WERI-Rb-1 (cell line): ENCODE measurements around the gene RETREG2.

Experiments used
- DNase-seq: peaks from one replicate; pipeline ENCODE4 v3.0.0-alpha.2; 2020
- H3K27ac ChIP-seq: fragments of 250-450 bp; sonication (Bioruptor Pico); 2 replicates; pipeline ENCODE4 v1.5.1; 2020; ENCODE audit warnings: mild to moderate bottlenecking, moderate library complexity
- H3K27me3 ChIP-seq: fragments of 250-450 bp; sonication (Bioruptor Pico); 2 replicates; pipeline ENCODE4 v1.5.1; 2021; ENCODE audit warnings: mild to moderate bottlenecking, low read depth, moderate library complexity; ENCODE audit not compliant: insufficient read depth, severe bottlenecking
- H3K36me3 ChIP-seq: fragments of 250-450 bp; sonication (Bioruptor Pico); 2 replicates; pipeline ENCODE4 v1.5.1; 2020; ENCODE audit warnings: mild to moderate bottlenecking, moderate library complexity
- H3K4me3 ChIP-seq: 2 replicates; pipeline ENCODE4 v1.5.1; 2011; ENCODE audit warnings: low read depth, mild to moderate bottlenecking, control low read depth, low read length
- H3K9me3 ChIP-seq: fragments of 250-450 bp; sonication (Bioruptor Pico); 2 replicates; pipeline ENCODE4 v1.5.1; 2021; ENCODE audit warnings: mild to moderate bottlenecking, moderate library complexity; ENCODE audit not compliant: severe bottlenecking
- TF ChIP-seq, protein P1 (sequence below): IDR thresholded peaks from 2 replicates; pipeline ENCODE4 v1.5.1; 2011; ENCODE audit warnings: low read depth, mild to moderate bottlenecking, control low read depth, inconsistent platforms, low read length

The RETREG2 gene

DNA sequence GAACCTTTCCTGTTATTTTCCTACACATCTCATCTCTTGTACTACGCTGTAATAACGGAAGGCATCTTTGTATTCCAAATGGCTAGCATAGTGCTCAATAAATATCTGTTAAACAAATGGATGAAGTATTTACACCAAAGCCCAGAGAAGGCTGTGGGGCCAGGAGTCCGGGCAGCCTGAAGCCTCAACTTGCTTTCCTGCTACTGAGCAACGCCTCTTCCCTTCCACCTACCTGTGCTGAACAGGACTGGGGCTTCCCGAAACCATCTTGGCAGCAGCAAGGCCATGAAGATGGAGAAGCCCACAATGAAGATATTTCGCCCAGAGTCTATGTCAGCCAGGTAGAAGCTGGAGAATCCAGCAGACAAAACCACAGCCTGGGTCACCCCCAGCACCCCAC is 14.9 kb upstream of the RETREG2 start:
- no peak for DNase-seq
- Histone ChIP-seq H3K27ac (no peak overlapping the region), H3K9me3 (no peaks in the 10 kb centered on the region), H3K36me3 (no peaks in the 10 kb centered on the region), H3K4me3 (no peak overlapping the region), H3K27me3 (no peaks in the 10 kb centered on the region)
- TF ChIP-seq, protein P1, sequence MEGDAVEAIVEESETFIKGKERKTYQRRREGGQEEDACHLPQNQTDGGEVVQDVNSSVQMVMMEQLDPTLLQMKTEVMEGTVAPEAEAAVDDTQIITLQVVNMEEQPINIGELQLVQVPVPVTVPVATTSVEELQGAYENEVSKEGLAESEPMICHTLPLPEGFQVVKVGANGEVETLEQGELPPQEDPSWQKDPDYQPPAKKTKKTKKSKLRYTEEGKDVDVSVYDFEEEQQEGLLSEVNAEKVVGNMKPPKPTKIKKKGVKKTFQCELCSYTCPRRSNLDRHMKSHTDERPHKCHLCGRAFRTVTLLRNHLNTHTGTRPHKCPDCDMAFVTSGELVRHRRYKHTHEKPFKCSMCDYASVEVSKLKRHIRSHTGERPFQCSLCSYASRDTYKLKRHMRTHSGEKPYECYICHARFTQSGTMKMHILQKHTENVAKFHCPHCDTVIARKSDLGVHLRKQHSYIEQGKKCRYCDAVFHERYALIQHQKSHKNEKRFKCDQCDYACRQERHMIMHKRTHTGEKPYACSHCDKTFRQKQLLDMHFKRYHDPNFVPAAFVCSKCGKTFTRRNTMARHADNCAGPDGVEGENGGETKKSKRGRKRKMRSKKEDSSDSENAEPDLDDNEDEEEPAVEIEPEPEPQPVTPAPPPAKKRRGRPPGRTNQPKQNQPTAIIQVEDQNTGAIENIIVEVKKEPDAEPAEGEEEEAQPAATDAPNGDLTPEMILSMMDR = no peak

DNA sequence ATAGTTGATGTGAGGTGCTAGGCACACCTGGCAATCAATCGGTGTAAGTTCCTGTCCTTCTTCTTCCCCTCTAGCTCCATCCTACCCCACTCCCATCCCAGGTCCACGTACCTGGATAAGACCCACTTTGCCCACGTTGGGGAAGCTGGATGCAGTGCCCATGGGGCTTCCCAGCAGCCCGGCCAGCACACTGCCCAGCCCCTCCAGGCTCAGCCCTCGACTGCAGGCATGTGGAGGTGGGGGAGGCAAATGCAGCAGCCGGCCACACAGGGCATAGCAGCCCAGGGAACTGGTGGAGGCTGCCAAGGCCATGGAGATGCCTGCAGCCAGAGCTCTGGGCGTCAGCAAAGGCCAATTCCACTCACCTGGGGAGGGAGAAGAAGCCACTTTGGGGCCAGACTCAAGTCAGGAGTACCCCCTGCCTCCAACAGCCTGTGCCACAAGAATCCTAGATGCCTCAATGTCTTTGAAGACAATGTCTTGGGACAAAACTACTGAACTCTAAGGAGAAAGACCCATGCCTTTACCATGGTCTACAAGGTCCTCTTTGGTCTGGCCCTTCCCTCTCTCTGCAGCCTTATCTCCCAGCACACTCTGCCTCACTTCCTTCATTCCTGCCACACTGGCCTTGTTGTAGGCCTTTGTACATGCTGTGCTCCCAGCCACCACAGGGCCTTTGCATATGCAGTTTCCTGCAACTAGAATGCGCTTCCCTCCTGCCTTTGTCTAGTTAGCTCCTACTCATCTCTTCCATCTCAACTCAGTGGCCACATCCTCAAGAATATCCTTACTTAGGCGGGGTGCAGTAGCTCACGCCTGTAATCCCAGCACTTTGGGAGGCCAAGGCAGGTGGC is 12.8 kb upstream of the RETREG2 start:
- H3K27ac ChIP-seq = no peak overlapping the region
- no peaks in the 10 kb centered on the region for H3K9me3 ChIP-seq
- no peaks in the 10 kb centered on the region for H3K36me3 ChIP-seq
- DNase-seq = no peak
- TF ChIP-seq, protein P1 = no peak
- no peak overlapping the region for H3K4me3 ChIP-seq
- H3K27me3 ChIP-seq = no peaks in the 10 kb centered on the region

DNA sequence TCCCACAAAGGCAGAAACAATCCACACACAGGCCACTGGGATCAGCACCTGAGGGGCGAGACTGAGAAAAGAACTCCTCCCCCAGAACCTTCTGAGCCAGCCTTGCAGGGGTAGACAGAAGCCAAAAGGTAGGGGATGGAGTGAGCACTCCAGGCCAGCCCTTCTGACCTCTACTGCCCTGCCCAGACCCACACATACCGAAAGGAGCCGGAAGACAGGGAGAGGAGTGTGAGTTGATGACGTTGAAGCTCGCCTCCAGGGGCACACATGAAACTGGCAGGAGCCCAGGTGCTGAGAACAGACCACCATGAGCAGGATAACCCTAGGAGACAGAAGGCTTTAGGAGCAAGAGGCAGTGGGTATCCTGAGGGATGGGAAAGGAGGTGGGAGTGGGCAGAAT is 10.1 kb upstream of the RETREG2 start:
- no peak overlapping the region for H3K4me3 ChIP-seq
- H3K27ac ChIP-seq = no peak overlapping the region
- TF ChIP-seq, protein P1 = no peak
- no peaks in the 10 kb centered on the region for H3K9me3 ChIP-seq
- no peaks in the 10 kb centered on the region for H3K27me3 ChIP-seq
- no peak for DNase-seq
- H3K36me3 ChIP-seq = peaks cover 3% of the 10 kb centered on the region

DNA sequence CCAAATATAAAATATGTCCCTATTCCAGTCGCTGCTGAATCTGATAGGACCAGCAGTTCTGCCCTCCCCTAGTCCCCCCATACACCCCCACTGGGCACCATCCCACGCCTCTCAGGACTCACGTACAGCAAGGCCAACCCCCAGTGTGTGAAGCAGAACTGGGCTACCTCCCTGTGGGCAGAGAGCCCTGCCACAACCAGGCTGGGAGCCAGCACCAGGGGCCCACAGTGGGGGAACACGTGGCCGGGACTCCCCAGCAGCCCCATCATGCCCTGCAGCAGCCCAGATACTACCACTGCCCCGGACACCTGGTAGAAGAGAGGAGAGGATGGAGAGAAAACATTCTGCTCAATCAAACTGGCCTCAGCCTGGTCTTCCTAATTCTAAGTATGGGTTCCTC is 9.5 kb upstream of the RETREG2 start:
- DNase-seq = no peak
- Histone ChIP-seq H3K36me3 (peaks cover 8% of the 10 kb centered on the region), H3K27me3 (no peaks in the 10 kb centered on the region), H3K4me3 (no peak overlapping the region), H3K9me3 (no peaks in the 10 kb centered on the region), H3K27ac (no peak overlapping the region)
- TF ChIP-seq, protein P1 = no peak

DNA sequence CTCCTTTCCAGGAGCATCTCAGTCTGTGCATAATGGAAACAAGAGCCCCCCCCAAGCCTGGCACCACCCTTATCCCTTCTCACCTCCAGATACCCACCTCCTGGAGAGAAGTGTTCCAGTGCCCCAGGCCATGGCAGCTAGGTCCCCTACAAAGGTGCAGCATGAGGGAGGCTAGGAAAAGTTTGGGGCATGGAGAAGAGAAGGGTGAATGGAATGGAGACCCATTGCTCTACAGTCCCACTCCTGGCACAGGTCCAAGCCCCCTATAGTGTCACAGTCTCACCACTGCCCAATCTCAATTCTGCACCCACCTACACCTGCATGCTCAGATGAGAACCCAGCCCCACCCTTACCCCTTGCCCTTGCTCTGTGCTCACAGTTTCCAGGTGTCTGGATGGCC is 9.1 kb upstream of the RETREG2 start:
- H3K4me3 ChIP-seq = no peak overlapping the region
- DNase-seq = no peak
- H3K36me3 ChIP-seq = peaks cover 12% of the 10 kb centered on the region
- no peak overlapping the region for H3K27ac ChIP-seq
- H3K27me3 ChIP-seq = no peaks in the 10 kb centered on the region
- no peaks in the 10 kb centered on the region for H3K9me3 ChIP-seq
- TF ChIP-seq, protein P1 = no peak
